H1 (cell line): Measurements from ENCODE around the gene DDC.

Source experiments
- EP300 ChIP-seq, 2 experiments: IDR thresholded peaks; 1 replicate in 1 of 2; 2 replicates in 1 of 2; pipeline ENCODE4 v1.6.1; 2011 to 2012; ENCODE audit warnings: low read depth in 2 of 2, low read length in 2 of 2, mild to moderate bottlenecking in 2 of 2, borderline replicate concordance in 1 of 2, inconsistent platforms in 1 of 2, moderate library complexity in 1 of 2
- POLR2A ChIP-seq, 2 experiments: IDR thresholded peaks; 1 replicate in 1 of 2; 2 replicates in 1 of 2; pipeline ENCODE4 v1.6.1; 2011; ENCODE audit warnings: low read depth in 2 of 2, low read length in 2 of 2, mild to moderate bottlenecking in 2 of 2; ENCODE audit errors: control extremely low read depth in 1 of 2
- SIX5 ChIP-seq: IDR thresholded peaks from 2 replicates; pipeline ENCODE4 v1.6.1; 2011; ENCODE audit warnings: mild to moderate bottlenecking, low read depth, low read length
- SRF ChIP-seq: IDR thresholded peaks from 2 replicates; pipeline ENCODE4 v1.6.1; 2011; ENCODE audit warnings: mild to moderate bottlenecking, low read depth, low read length, moderate library complexity
- YY1 ChIP-seq: IDR thresholded peaks from 2 replicates; pipeline ENCODE4 v1.6.1; 2011; ENCODE audit warnings: low read depth, mild to moderate bottlenecking, low read length
- ZNF274 ChIP-seq: IDR thresholded peaks from 2 replicates; pipeline ENCODE4 v1.7.0; 2012; ENCODE audit warnings: low read length, borderline replicate concordance; ENCODE audit errors: extremely low read depth
- TF ChIP-seq, protein P1 (sequence below), 3 experiments: IDR thresholded peaks; 1 replicate in 2 of 3; 2 replicates in 1 of 3; pipeline versions ENCODE4 v1.5.1 to v1.6.1; 2011; ENCODE audit warnings: low read length in 3 of 3, mild to moderate bottlenecking in 3 of 3, inconsistent platforms in 2 of 3, low read depth in 1 of 3, moderate library complexity in 1 of 3; ENCODE audit not compliant: insufficient read depth in 1 of 3; ENCODE audit errors: control extremely low read depth in 1 of 3
- TF ChIP-seq, protein P2 (sequence below): IDR thresholded peaks from 2 replicates; pipeline ENCODE4 v1.6.1; 2011; ENCODE audit warnings: low read depth, mild to moderate bottlenecking, low read length; ENCODE audit not compliant: insufficient read depth
- TF ChIP-seq, protein P3 (sequence below): IDR thresholded peaks from 2 replicates; pipeline ENCODE4 v1.6.1; 2011; ENCODE audit warnings: low read length, improper control_type of control experiment

DNA sequence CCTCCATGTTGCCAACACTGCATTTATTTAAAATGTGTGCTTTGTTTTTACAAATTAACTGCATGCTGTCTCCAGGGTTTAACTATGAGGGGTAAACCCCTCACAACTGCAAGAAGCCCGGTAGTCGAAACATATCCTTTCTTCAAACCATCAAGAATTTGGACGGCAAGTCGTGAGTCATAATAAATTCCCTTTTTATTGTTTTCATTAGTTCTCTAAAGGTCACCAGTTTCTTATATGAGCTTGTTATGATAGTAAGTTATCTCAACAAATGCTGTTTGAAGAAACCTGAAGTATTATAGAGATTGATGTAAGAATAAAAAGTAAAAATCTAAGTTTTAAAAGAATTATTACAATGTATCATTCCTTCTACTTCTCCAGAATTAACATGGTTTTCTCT, 102.8 kb downstream of the DDC start:
- TF ChIP-seq SRF, result no peak
- no peak for TF ChIP-seq POLR2A (IDR thresholded peaks at IDR 0.05; ENCODE audit: control extremely low read depth in 1 of 2, low read depth in 2 of 2, low read length in 2 of 2)
- TF ChIP-seq, protein P1, sequence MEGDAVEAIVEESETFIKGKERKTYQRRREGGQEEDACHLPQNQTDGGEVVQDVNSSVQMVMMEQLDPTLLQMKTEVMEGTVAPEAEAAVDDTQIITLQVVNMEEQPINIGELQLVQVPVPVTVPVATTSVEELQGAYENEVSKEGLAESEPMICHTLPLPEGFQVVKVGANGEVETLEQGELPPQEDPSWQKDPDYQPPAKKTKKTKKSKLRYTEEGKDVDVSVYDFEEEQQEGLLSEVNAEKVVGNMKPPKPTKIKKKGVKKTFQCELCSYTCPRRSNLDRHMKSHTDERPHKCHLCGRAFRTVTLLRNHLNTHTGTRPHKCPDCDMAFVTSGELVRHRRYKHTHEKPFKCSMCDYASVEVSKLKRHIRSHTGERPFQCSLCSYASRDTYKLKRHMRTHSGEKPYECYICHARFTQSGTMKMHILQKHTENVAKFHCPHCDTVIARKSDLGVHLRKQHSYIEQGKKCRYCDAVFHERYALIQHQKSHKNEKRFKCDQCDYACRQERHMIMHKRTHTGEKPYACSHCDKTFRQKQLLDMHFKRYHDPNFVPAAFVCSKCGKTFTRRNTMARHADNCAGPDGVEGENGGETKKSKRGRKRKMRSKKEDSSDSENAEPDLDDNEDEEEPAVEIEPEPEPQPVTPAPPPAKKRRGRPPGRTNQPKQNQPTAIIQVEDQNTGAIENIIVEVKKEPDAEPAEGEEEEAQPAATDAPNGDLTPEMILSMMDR (IDR thresholded peaks at IDR 0.05; ENCODE audit: control extremely low read depth in 1 of 3, insufficient read depth in 1 of 3, low read depth in 1 of 3, low read length in 3 of 3), result no peak
- no peak for TF ChIP-seq EP300 (IDR thresholded peaks at IDR 0.05; ENCODE audit: borderline replicate concordance in 1 of 2, low read depth in 2 of 2, low read length in 2 of 2)
- TF ChIP-seq, protein P2, sequence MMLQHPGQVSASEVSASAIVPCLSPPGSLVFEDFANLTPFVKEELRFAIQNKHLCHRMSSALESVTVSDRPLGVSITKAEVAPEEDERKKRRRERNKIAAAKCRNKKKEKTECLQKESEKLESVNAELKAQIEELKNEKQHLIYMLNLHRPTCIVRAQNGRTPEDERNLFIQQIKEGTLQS, result no peak
- no peak for TF ChIP-seq SIX5
- TF ChIP-seq YY1, result no peak
- TF ChIP-seq ZNF274, result no peak
- TF ChIP-seq, protein P3, sequence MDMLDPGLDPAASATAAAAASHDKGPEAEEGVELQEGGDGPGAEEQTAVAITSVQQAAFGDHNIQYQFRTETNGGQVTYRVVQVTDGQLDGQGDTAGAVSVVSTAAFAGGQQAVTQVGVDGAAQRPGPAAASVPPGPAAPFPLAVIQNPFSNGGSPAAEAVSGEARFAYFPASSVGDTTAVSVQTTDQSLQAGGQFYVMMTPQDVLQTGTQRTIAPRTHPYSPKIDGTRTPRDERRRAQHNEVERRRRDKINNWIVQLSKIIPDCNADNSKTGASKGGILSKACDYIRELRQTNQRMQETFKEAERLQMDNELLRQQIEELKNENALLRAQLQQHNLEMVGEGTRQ, result no peak
